Liver (tissue), 9 donors: Measurements from ENCODE around the gene KRTAP10-7. TPM values are rescaled to one million over a fixed set of nuclear protein-coding genes. Genes with fewer than 3 reads are reported as not detected.

Source experiments
- DNase-seq: peaks from one replicate; pipeline ENCODE4 v3.0.0-alpha.2; 2017; ENCODE audit warnings: low spot score
- H3K27ac ChIP-seq, 2 donors: one replicate each; pipeline ENCODE4 v1.7.0; 2013; ENCODE audit warnings: inconsistent platforms in 2 of 2, low read length in 2 of 2, control low read depth in 1 of 2, low read depth in 1 of 2, mild to moderate bottlenecking in 1 of 2
- H3K27me3 ChIP-seq, 4 donors: one replicate each; pipeline versions ENCODE4 v1.6.1 to v1.7.0; 2013; ENCODE audit warnings: low read length in 3 of 4, inconsistent platforms in 1 of 4, mild to moderate bottlenecking in 1 of 4, moderate library complexity in 1 of 4; ENCODE audit not compliant: control insufficient read depth in 4 of 4, insufficient read depth in 4 of 4
- H3K36me3 ChIP-seq, 4 donors: one replicate each; pipeline versions ENCODE4 v1.6.1 to v1.7.0; 2013; ENCODE audit warnings: low read length in 3 of 4, mild to moderate bottlenecking in 3 of 4, low read depth in 1 of 4, moderate library complexity in 1 of 4; ENCODE audit not compliant: control insufficient read depth in 4 of 4, insufficient read depth in 3 of 4
- H3K4me1 ChIP-seq, 4 donors: one replicate each; pipeline versions ENCODE4 v1.6.1 to v1.7.0; 2013; ENCODE audit warnings: low read length in 3 of 4, mild to moderate bottlenecking in 3 of 4, moderate library complexity in 1 of 4; ENCODE audit not compliant: control insufficient read depth in 4 of 4, insufficient read depth in 4 of 4
- H3K4me3 ChIP-seq, 3 donors: one replicate each; pipeline versions ENCODE4 v1.6.1 to v1.7.0; 2013; ENCODE audit warnings: low read length in 3 of 3, control low read depth in 1 of 3, low read depth in 1 of 3, mild to moderate bottlenecking in 1 of 3
- H3K9ac ChIP-seq, 2 donors: one replicate each; pipeline ENCODE4 v1.7.0; 2013; ENCODE audit warnings: low read length in 2 of 2, mild to moderate bottlenecking in 2 of 2, moderate library complexity in 2 of 2, control low read depth in 1 of 2, low read depth in 1 of 2
- H3K9me3 ChIP-seq, 4 donors: one replicate each; pipeline versions ENCODE4 v1.6.1 to v1.7.0; 2013; ENCODE audit warnings: low read length in 3 of 4; ENCODE audit not compliant: control insufficient read depth in 4 of 4
- ATF3 ChIP-seq: IDR thresholded peaks from 2 replicates; pipeline ENCODE4 v1.6.1; 2016; ENCODE audit warnings: antibody characterized with exemption
- CTCF ChIP-seq: fragments of 150-350 bp; IDR thresholded peaks from 2 replicates; pipeline ENCODE4 v1.5.1; 2017; ENCODE audit warnings: improper control_type of control experiment, low read depth, low read length; ENCODE audit not compliant: missing input control
- EGR1 ChIP-seq, 2 donors: IDR thresholded peaks; 2 replicates each; pipeline ENCODE4 v1.6.1; 2016 to 2018; ENCODE audit warnings: antibody characterized with exemption in 2 of 2, low read depth in 2 of 2
- FOXA1 ChIP-seq: IDR thresholded peaks from 2 replicates; pipeline ENCODE4 v1.6.1; 2016; ENCODE audit warnings: antibody characterized with exemption
- FOXA2 ChIP-seq: IDR thresholded peaks from 2 replicates; pipeline ENCODE4 v1.6.1; 2016; ENCODE audit warnings: antibody characterized with exemption
- GABPA ChIP-seq, 2 donors: IDR thresholded peaks in 1 of 2; conservative IDR thresholded peaks in 1 of 2; 2 replicates each; pipeline ENCODE4 v1.6.1; 2016; ENCODE audit warnings: antibody characterized with exemption in 2 of 2, mild to moderate bottlenecking in 1 of 2, moderate library complexity in 1 of 2
- HNF4A ChIP-seq, 2 donors: conservative IDR thresholded peaks; 2 replicates each; pipeline ENCODE4 v1.6.1; 2016; ENCODE audit warnings: antibody characterized with exemption in 2 of 2, mild to moderate bottlenecking in 2 of 2
- HNF4G ChIP-seq: IDR thresholded peaks from 2 replicates; pipeline ENCODE4 v1.6.1; 2016; ENCODE audit warnings: antibody characterized with exemption
- JUND ChIP-seq, 2 donors: IDR thresholded peaks; 2 replicates each; pipeline ENCODE4 v1.6.1; 2016; ENCODE audit warnings: antibody characterized with exemption in 2 of 2
- MAX ChIP-seq: IDR thresholded peaks from 2 replicates; pipeline ENCODE4 v1.6.1; 2016; ENCODE audit warnings: antibody characterized with exemption
- NR2F2 ChIP-seq: IDR thresholded peaks from 2 replicates; pipeline ENCODE4 v1.6.1; 2016; ENCODE audit warnings: antibody characterized with exemption
- RAD21 ChIP-seq, 2 donors: IDR thresholded peaks; 2 replicates each; pipeline ENCODE4 v1.6.1; 2016; ENCODE audit warnings: antibody characterized with exemption in 2 of 2, mild to moderate bottlenecking in 2 of 2
- REST ChIP-seq: IDR thresholded peaks from 2 replicates; pipeline ENCODE4 v1.6.1; 2016; ENCODE audit warnings: antibody characterized with exemption, mild to moderate bottlenecking
- RXRA ChIP-seq, 2 donors: IDR thresholded peaks; 2 replicates each; pipeline ENCODE4 v1.6.1; 2017 to 2018; ENCODE audit warnings: antibody characterized with exemption in 2 of 2, mild to moderate bottlenecking in 1 of 2
- SP1 ChIP-seq: IDR thresholded peaks from 2 replicates; pipeline ENCODE4 v1.6.1; 2018; ENCODE audit warnings: antibody characterized with exemption, mild to moderate bottlenecking
- TAF1 ChIP-seq: conservative IDR thresholded peaks from 2 replicates; pipeline ENCODE4 v1.6.1; 2016; ENCODE audit warnings: antibody characterized with exemption, mild to moderate bottlenecking
- YY1 ChIP-seq: IDR thresholded peaks from 2 replicates; pipeline ENCODE4 v1.6.1; 2016; ENCODE audit warnings: antibody characterized with exemption, mild to moderate bottlenecking
- ZBTB33 ChIP-seq: IDR thresholded peaks from 2 replicates; pipeline ENCODE4 v1.6.1; 2016; ENCODE audit warnings: antibody characterized with exemption
- WGBS: extraction: QIAGEN DNeasy Blood & Tissue Kit; methylation state at CpG from one replicate; pipeline ENCODE4 v1.1.7; 2013; 5-methylcytosine and 5-hydroxymethylcytosine counted together
- polyA plus RNA-seq, 2 donors: library from polyadenylated mRNA; stranded (reverse) in 1 of 2; unstranded in 1 of 2; fragments of 200-250 nt in 1 of 2; fragments of >200 nt in 1 of 2; fragmentation: Nextera tagmentation in 1 of 2; extraction: Ambion mirVana in 1 of 2; gene quantifications; one replicate each; pipeline versions ENCODE4 v1.2.1 to v1.2.3, GENCODE V29; 2013 to 2015
- total RNA-seq, 2 donors: library from RNA; depleted of rRNA; stranded (reverse); fragments of >200 nt; gene quantifications; one replicate each; pipeline ENCODE4 v1.2.3, GENCODE V29; 2014
- donor health status: healthy.
- donor health status: healthy.
- donor health status: healthy.
- donor health status: healthy.
- donor health status: healthy.

KRTAP10-7 gene
- total and polyA plus RNA-seq, 4 donors, result not detected

GRCh38 chr21:44618504-44618903, 18.1 kb downstream of the KRTAP10-7 start:
- peak overlapping the region in 1 of 2 donors; percentile 38 for H3K27ac ChIP-seq

GRCh38 chr21:44618909-44619308, 18.5 kb downstream of the KRTAP10-7 start:
- no peak overlapping the region for H3K4me3 ChIP-seq
- H3K9ac ChIP-seq, result no peak overlapping the region
- peaks cover 0 to 5% (median 0%) of the 10 kb centered on the region in 4 donors for H3K9me3 ChIP-seq
- no peaks in the 10 kb centered on the region for H3K27me3 ChIP-seq
- H3K27ac ChIP-seq, result peak overlapping the region; percentile 7 to 26
- TF ChIP-seq ATF3 (no peak), EGR1 (IDR thresholded peaks at IDR 0.05; ENCODE audit: low read depth in 2 of 2) (no peak), RXRA (IDR thresholded peaks at IDR 0.05) (no peak)
- WGBS, result 69% methylated on average over 3 of the region's 3 CpGs
- DNase-seq, result no peak
- no peaks in the 10 kb centered on the region for H3K36me3 ChIP-seq
- no peaks in the 10 kb centered on the region for H3K4me1 ChIP-seq

More at GRCh38 chr21:44618504-44618903, 18.1 kb downstream of the KRTAP10-7 start:
- TF ChIP-seq YY1 (no peak), NR2F2 (no peak), CTCF (peak; percentile 15), EGR1 (IDR thresholded peaks at IDR 0.05; ENCODE audit: low read depth in 2 of 2) (no peak), RAD21 (IDR thresholded peaks at IDR 0.05) (no peak)
- Histone ChIP-seq H3K4me1 (no peaks in the 10 kb centered on the region), H3K36me3 (no peaks in the 10 kb centered on the region), H3K9ac (no peak overlapping the region), H3K27me3 (no peaks in the 10 kb centered on the region), H3K4me3 (no peak overlapping the region), H3K9me3 (peaks cover 0 to 5% (median 0%) of the 10 kb centered on the region in 4 donors)
- 30% methylated on average over 4 of the region's 4 CpGs for WGBS
- no peak for DNase-seq

GRCh38 chr21:44619886-44620285, 19.5 kb downstream of the KRTAP10-7 start:
- no peak overlapping the region for H3K9ac ChIP-seq
- H3K4me1 ChIP-seq, result no peaks in the 10 kb centered on the region
- no peak overlapping the region for H3K27ac ChIP-seq
- H3K36me3 ChIP-seq, result no peaks in the 10 kb centered on the region
- no peak for DNase-seq
- no peaks in the 10 kb centered on the region for H3K27me3 ChIP-seq
- WGBS, result 85% methylated on average over 6 of the region's 6 CpGs
- peaks cover 0 to 8% (median 2%) of the 10 kb centered on the region in 4 donors for H3K9me3 ChIP-seq
- no peak overlapping the region for H3K4me3 ChIP-seq
- TF ChIP-seq FOXA2 (no peak), ATF3 (no peak), JUND (IDR thresholded peaks at IDR 0.05) (no peak), YY1 (no peak), NR2F2 (no peak), ZBTB33 (no peak), RAD21 (IDR thresholded peaks at IDR 0.05) (no peak), SP1 (no peak), RXRA (IDR thresholded peaks at IDR 0.05) (no peak), HNF4A (conservative IDR thresholded peaks at IDR 0.05) (no peak), HNF4G (no peak), TAF1 (no peak), MAX (no peak), GABPA (IDR thresholded peaks at IDR 0.05 in 1 of 2, conservative IDR thresholded peaks at IDR 0.05 in 1 of 2) (no peak), CTCF (no peak), FOXA1 (no peak), EGR1 (IDR thresholded peaks at IDR 0.05; ENCODE audit: low read depth in 2 of 2) (no peak), REST (no peak)
